ENCODE measurements around the gene PRR9. TPM values are rescaled to one million over a fixed set of nuclear protein-coding genes. Genes with fewer than 3 reads are reported as not detected.
"Not testable (repeated sequence)": the region's sequence is repeated elsewhere in the genome, so short reads cannot be mapped to it uniquely, and the experiment has no call there.

PRR9 gene
- total RNA-seq, 1 donor, result not detected

DNA sequence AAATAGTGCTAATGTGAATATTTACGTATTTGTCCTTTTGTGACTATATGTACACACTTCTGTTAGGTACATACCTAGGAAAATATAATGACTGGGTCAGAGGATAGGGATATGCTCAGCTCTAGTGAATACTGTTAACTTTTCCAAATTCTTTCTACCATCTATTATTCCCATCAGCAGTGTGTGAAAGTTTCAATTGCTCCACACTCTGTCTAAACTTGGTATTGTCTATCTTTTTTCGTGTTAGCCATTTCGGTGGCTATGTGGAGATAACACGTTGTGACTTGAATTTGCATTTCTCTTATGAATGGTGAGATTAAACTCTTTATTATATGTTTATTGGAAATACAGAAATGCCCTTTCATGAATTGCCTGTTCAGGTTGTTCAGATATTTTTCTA is 36.8 kb upstream of the PRR9 start:
- Histone ChIP-seq H2AFZ (ENCODE audit: low read length) (no peak overlapping the region), H4K20me1 (ENCODE audit: insufficient read depth, low read length) (no peaks in the 10 kb centered on the region), H3K4me1 (ENCODE audit: insufficient read depth, low read length) (no peaks in the 10 kb centered on the region), H3K36me3 (ENCODE audit: insufficient read depth, low read length) (no peaks in the 10 kb centered on the region), H3K9me3 (ENCODE audit: low read depth, low read length) (no peaks in the 10 kb centered on the region), H3K4me3 (ENCODE audit: insufficient read depth, low read length) (no peak overlapping the region), H3K4me2 (ENCODE audit: insufficient read depth, low read length) (no peak overlapping the region), H3K27me3 (ENCODE audit: insufficient read depth, low read length) (no peaks in the 10 kb centered on the region), H3K79me2 (ENCODE audit: insufficient read depth, low read length) (no peaks in the 10 kb centered on the region), H3K27ac (ENCODE audit: low read depth, low read length) (no peak overlapping the region)
- no peak for DNase-seq (ENCODE audit: insufficient read length, low spot score, missing footprints)
- TF ChIP-seq, protein P1, sequence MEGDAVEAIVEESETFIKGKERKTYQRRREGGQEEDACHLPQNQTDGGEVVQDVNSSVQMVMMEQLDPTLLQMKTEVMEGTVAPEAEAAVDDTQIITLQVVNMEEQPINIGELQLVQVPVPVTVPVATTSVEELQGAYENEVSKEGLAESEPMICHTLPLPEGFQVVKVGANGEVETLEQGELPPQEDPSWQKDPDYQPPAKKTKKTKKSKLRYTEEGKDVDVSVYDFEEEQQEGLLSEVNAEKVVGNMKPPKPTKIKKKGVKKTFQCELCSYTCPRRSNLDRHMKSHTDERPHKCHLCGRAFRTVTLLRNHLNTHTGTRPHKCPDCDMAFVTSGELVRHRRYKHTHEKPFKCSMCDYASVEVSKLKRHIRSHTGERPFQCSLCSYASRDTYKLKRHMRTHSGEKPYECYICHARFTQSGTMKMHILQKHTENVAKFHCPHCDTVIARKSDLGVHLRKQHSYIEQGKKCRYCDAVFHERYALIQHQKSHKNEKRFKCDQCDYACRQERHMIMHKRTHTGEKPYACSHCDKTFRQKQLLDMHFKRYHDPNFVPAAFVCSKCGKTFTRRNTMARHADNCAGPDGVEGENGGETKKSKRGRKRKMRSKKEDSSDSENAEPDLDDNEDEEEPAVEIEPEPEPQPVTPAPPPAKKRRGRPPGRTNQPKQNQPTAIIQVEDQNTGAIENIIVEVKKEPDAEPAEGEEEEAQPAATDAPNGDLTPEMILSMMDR (IDR thresholded peaks at IDR 0.05; ENCODE audit: extremely low read depth, low read depth, low read length), result no peak

GRCh38 chr1:153188301-153188700 is 29.1 kb upstream of the PRR9 start:
- not testable (repeated sequence) for H3K4me1 ChIP-seq (ENCODE audit: insufficient read depth, low read length); H3K36me3 ChIP-seq (ENCODE audit: insufficient read depth, low read length); DNase-seq (ENCODE audit: insufficient read length, low spot score, missing footprints); H3K4me2 ChIP-seq (ENCODE audit: insufficient read depth, low read length); H3K4me3 ChIP-seq (ENCODE audit: insufficient read depth, low read length); H3K79me2 ChIP-seq (ENCODE audit: insufficient read depth, low read length); H2AFZ ChIP-seq (ENCODE audit: low read length); H3K9me3 ChIP-seq (ENCODE audit: low read depth, low read length); H4K20me1 ChIP-seq (ENCODE audit: insufficient read depth, low read length); H3K27ac ChIP-seq (ENCODE audit: low read depth, low read length); H3K27me3 ChIP-seq (ENCODE audit: insufficient read depth, low read length)

DNA sequence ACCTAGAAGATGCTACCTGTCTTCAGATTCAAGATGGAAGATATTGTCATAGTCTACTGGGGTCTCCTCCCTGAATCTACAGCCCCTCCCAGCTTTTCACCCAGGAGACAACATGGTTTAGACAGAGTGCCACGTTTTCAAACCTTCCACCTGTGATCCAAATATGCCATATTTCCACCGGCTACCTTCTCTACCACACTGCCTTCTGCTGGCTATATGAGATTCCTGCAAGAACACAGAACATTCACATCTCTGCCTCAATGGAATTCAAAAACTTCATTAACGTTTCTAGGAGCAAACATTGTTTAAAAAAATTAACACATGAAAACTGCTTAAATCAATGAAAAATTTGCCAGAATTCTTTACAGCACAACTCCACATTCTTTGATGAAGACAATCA is 27.0 kb upstream of the PRR9 start:
- DNase-seq (ENCODE audit: insufficient read length, low spot score, missing footprints), result no peak
- Histone ChIP-seq H3K27me3 (ENCODE audit: insufficient read depth, low read length) (no peaks in the 10 kb centered on the region), H2AFZ (ENCODE audit: low read length) (no peak overlapping the region), H3K36me3 (ENCODE audit: insufficient read depth, low read length) (no peaks in the 10 kb centered on the region), H3K4me3 (ENCODE audit: insufficient read depth, low read length) (no peak overlapping the region), H3K79me2 (ENCODE audit: insufficient read depth, low read length) (no peaks in the 10 kb centered on the region), H3K4me1 (ENCODE audit: insufficient read depth, low read length) (no peaks in the 10 kb centered on the region), H3K4me2 (ENCODE audit: insufficient read depth, low read length) (no peak overlapping the region), H4K20me1 (ENCODE audit: insufficient read depth, low read length) (no peaks in the 10 kb centered on the region), H3K9me3 (ENCODE audit: low read depth, low read length) (no peaks in the 10 kb centered on the region), H3K27ac (ENCODE audit: low read depth, low read length) (no peak overlapping the region)
- TF ChIP-seq, protein P1 (IDR thresholded peaks at IDR 0.05; ENCODE audit: extremely low read depth, low read depth, low read length), result no peak

DNA sequence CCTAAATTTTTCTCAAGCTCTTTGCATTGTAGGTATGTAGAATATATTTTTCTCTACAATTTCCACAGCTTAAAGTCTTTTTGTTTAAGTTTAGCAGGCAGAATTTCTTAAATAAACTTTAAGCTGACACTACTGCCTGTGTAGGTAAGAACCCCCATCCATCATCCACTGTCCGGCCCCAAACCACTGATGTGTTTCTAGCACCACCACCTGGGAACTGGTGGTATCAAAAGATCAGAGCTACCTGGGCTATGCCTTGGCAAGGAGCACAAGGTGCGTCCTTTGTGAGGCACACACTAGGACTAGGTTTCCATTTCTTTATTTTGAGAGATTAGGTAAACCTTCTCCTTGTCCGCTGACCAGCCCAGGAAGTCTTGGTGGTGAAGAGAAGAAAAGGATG is 24.7 kb upstream of the PRR9 start:
- H4K20me1 ChIP-seq (ENCODE audit: insufficient read depth, low read length), result no peaks in the 10 kb centered on the region
- no peak overlapping the region for H3K27ac ChIP-seq (ENCODE audit: low read depth, low read length)
- TF ChIP-seq, protein P1 (IDR thresholded peaks at IDR 0.05; ENCODE audit: extremely low read depth, low read depth, low read length), result no peak
- no peak overlapping the region for H3K4me3 ChIP-seq (ENCODE audit: insufficient read depth, low read length)
- no peaks in the 10 kb centered on the region for H3K36me3 ChIP-seq (ENCODE audit: insufficient read depth, low read length)
- no peak for DNase-seq (ENCODE audit: insufficient read length, low spot score, missing footprints)
- H3K4me1 ChIP-seq (ENCODE audit: insufficient read depth, low read length), result no peaks in the 10 kb centered on the region
- no peaks in the 10 kb centered on the region for H3K79me2 ChIP-seq (ENCODE audit: insufficient read depth, low read length)
- no peak overlapping the region for H3K4me2 ChIP-seq (ENCODE audit: insufficient read depth, low read length)
- no peaks in the 10 kb centered on the region for H3K27me3 ChIP-seq (ENCODE audit: insufficient read depth, low read length)
- no peaks in the 10 kb centered on the region for H3K9me3 ChIP-seq (ENCODE audit: low read depth, low read length)
- H2AFZ ChIP-seq (ENCODE audit: low read length), result no peak overlapping the region
